HEK293T (cell line): Measurements from ENCODE around the gene ATP1B2.

Experiments used
- CTCF ChIA-PET: fragments of 350-600 bp; formaldehyde crosslinking; extraction: SDS; loops from one replicate; lab custom pipeline; 2021; ENCODE audit warnings: antibody characterized with exemption, inconsistent platforms; lab: Yijun Ruan, JAX
- POLR2A ChIA-PET: fragments of 350-600 bp; formaldehyde crosslinking; extraction: SDS; loops from one replicate; lab custom pipeline; 2020; ENCODE audit warnings: antibody characterized with exemption, inconsistent platforms; lab: Yijun Ruan, JAX
- DNase-seq: peaks from one replicate; pipeline ENCODE4 v3.0.0; 2012; ENCODE audit warnings: mixed read lengths; ENCODE audit errors: extremely low spot score
- ARNT ChIP-seq: fragments of 450-650 bp; IDR thresholded peaks from 2 replicates; pipeline ENCODE4 v1.6.1; 2017; ENCODE audit warnings: mild to moderate bottlenecking
- BHLHE40 ChIP-seq: fragments of 450-650 bp; IDR thresholded peaks from 2 replicates; pipeline ENCODE4 v1.6.1; 2016; ENCODE audit warnings: mild to moderate bottlenecking, moderate library complexity, borderline replicate concordance
- CTBP1 ChIP-seq: fragments of 450-650 bp; IDR thresholded peaks from 2 replicates; pipeline ENCODE4 v1.6.1; 2016; ENCODE audit warnings: borderline replicate concordance
- ELF4 ChIP-seq: fragments of 450-650 bp; IDR thresholded peaks from 2 replicates; pipeline ENCODE4 v1.6.1; 2017; ENCODE audit warnings: antibody characterized with exemption
- FOXA1 ChIP-seq: fragments of 450-650 bp; IDR thresholded peaks from 2 replicates; pipeline ENCODE4 v1.6.1; 2016; ENCODE audit warnings: mild to moderate bottlenecking
- FOXK2 ChIP-seq: fragments of 450-650 bp; IDR thresholded peaks from 2 replicates; pipeline ENCODE4 v1.6.1; 2016; ENCODE audit warnings: mild to moderate bottlenecking
- FOXM1 ChIP-seq: fragments of 450-650 bp; IDR thresholded peaks from 2 replicates; pipeline ENCODE4 v1.6.1; 2017; ENCODE audit warnings: mild to moderate bottlenecking, borderline replicate concordance
- HDGF ChIP-seq: fragments of 450-650 bp; IDR thresholded peaks from 2 replicates; pipeline ENCODE4 v1.6.1; 2017; ENCODE audit warnings: antibody characterized with exemption, borderline replicate concordance
- L3MBTL2 ChIP-seq: fragments of 450-650 bp; conservative IDR thresholded peaks from 2 replicates; pipeline ENCODE4 v1.6.1; 2016; ENCODE audit warnings: mild to moderate bottlenecking
- LEF1 ChIP-seq: fragments of 450-650 bp; IDR thresholded peaks from 2 replicates; pipeline ENCODE4 v1.6.1; 2017; ENCODE audit warnings: mild to moderate bottlenecking, borderline replicate concordance
- NFRKB ChIP-seq: fragments of 450-650 bp; IDR thresholded peaks from 2 replicates; pipeline ENCODE4 v1.6.1; 2016; ENCODE audit warnings: mild to moderate bottlenecking, moderate library complexity
- SP1 ChIP-seq: fragments of 450-650 bp; IDR thresholded peaks from 2 replicates; pipeline ENCODE4 v1.6.1; 2017
- SUZ12 ChIP-seq: fragments of 450-650 bp; IDR thresholded peaks from 2 replicates; pipeline ENCODE4 v1.6.1; 2016; ENCODE audit warnings: mild to moderate bottlenecking
- TARDBP ChIP-seq: fragments of 450-650 bp; IDR thresholded peaks from 2 replicates; pipeline ENCODE4 v1.6.1; 2016
- ZNF384 ChIP-seq: fragments of 450-650 bp; IDR thresholded peaks from 2 replicates; pipeline ENCODE4 v1.6.1; 2016
- TF ChIP-seq, protein P1 (sequence below): fragments of 450-650 bp; IDR thresholded peaks from 2 replicates; pipeline ENCODE4 v1.6.1; 2016

ATP1B2 gene

DNA sequence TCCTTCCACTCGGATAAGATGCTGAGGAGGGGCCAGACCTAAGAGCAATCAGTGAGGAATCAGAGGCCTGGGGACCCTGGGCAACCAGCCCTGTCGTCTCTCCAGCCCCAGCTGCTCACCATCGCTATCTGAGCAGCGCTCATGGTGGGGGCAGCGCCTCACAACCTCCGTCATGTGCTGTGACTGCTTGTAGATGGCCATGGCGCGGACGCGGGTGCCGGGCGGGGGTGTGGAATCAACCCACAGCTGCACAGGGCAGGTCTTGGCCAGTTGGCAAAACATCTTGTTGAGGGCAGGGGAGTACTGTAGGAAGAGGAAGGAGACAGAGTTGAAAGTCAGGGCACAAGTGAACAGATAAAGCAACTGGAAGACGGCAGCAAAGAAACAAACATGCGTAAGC is 24.2 kb downstream of the ATP1B2 start:
- POLR2A ChIA-PET, result interaction anchor here (1.0 to 1.2 kb wide), 2 partner anchors 8 to 12 kb away, joined by 3 to 4 read pairs; no protein-coding TSS in a partner anchor
- CTCF ChIA-PET, result no interaction called here
- TF ChIP-seq SP1 (no peak), FOXK2 (no peak), ELF4 (no peak), ZNF384 (no peak), CTBP1 (no peak), ARNT (no peak), FOXA1 (no peak), L3MBTL2 (no peak), HDGF (no peak), NFRKB (no peak), FOXM1 (no peak), TARDBP (no peak)
- TF ChIP-seq, protein P1, sequence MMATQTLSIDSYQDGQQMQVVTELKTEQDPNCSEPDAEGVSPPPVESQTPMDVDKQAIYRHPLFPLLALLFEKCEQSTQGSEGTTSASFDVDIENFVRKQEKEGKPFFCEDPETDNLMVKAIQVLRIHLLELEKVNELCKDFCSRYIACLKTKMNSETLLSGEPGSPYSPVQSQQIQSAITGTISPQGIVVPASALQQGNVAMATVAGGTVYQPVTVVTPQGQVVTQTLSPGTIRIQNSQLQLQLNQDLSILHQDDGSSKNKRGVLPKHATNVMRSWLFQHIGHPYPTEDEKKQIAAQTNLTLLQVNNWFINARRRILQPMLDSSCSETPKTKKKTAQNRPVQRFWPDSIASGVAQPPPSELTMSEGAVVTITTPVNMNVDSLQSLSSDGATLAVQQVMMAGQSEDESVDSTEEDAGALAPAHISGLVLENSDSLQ, result no peak
- peak; percentile 2 for DNase-seq

DNA sequence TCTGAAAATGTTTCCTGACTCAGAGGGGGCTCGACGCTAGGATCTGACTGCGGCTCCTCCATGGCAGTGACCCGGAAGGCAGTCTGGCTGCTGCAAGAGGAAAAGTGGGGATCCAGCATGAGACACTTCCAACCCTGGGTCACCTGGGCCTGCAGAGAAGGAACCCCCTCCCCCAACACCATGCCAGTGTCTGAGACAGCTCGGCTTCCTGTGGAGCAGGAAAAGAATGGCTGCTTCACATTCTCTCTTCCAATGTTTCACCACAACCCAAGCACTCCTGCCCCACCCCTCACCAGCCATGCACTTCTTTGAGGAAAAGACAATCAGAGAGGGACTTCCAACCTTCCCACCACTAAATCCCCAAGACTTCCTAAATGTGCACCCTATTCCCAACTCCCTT is 25.8 kb downstream of the ATP1B2 start:
- TF ChIP-seq, protein P1, result no peak
- TF ChIP-seq FOXM1, result no peak
- TF ChIP-seq ZNF384, result no peak
- no peak for TF ChIP-seq TARDBP
- TF ChIP-seq CTBP1, result no peak
- TF ChIP-seq L3MBTL2, result no peak
- CTCF ChIA-PET, result no interaction called here
- POLR2A ChIA-PET, result interaction anchor here (0.6 kb wide), 2 partner anchors 49 to 264 kb away, joined by 3 read pairs; no protein-coding TSS in a partner anchor
- DNase-seq, result peak; percentile 1

DNA sequence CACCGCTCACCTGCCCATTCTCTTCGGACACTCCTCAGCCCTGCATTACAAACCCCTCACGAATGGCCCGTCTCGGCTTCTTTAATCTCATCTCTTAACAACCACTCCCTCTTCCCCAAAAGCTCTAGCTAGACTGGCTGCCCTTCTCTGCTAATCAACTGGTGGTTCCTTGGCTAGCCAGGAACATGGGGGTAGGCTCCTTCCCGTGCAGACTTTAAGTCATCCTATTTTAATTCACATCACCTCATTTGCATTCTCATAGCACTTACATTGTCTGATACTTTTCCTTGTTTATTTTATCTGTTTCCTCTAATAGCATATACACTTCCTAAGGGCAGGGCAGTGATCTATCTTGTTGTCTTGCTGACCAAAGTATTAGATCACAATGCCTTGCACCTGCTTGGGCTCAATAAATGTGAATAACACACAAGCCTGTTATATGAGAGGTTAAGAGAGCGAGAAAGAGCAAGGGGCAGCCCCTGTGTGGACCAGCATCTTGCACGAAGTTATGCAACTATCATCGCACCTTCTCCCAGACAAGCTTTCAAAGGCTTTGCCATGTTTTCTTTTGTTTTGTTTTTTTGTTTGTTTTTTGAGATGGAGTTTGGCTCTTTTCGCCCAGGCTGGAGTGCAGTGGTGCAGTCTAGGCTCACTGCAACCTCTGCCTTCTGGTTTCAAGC is 26.8 kb downstream of the ATP1B2 start:
- no peak for DNase-seq
- TF ChIP-seq HDGF, result no peak
- TF ChIP-seq SP1, result no peak
- ChIA-PET CTCF (no interaction called here), POLR2A (interaction anchor here (0.6 to 1.8 kb wide), 2 partner anchors 10 to 263 kb away, joined by 3 to 7 read pairs; partner anchors contain the start of genes TP53 and WRAP53)

DNA sequence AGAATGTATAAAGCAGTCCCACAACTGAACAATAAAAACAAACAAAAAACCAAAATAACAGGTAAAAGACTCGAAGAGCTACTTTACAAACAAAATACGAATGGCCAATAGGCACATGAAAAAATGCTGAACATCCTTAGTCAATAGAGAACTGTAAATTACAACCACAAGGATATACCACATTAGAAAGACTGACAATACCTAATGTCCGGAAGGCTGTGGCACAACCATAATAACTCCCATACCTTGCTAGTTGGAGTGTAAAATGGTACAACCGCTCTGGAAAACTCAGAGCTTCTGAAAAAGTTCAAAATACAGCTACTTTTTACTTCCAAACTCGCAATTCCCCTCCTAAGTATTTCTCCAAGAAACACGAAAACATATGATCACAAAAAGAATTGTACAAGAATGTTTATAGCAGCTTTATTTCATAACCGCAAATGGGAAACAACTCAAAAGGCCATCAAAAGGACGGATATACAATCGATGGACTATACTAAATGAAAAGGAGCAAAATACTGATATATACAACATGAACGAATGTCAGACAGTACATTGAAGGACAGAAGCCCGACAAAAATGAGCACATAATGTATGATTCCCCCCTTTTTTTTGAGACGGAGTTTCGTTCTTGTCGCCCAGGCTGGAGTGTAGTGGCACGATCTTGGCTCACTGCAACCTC is 34.3 kb downstream of the ATP1B2 start:
- no peak for DNase-seq
- ChIA-PET POLR2A (interaction anchor here (1.7 to 7.9 kb wide), 7 partner anchors 14 to 281 kb away, joined by 4 to 236 read pairs (median 23); partner anchors contain the start of genes ATP1B2, MPDU1, SAT2 and SHBG), CTCF (interaction anchor here (0.5 kb wide), 1 partner anchor 105 kb away, joined by 4 read pairs; the partner anchor contains the start of gene CD68)

DNA sequence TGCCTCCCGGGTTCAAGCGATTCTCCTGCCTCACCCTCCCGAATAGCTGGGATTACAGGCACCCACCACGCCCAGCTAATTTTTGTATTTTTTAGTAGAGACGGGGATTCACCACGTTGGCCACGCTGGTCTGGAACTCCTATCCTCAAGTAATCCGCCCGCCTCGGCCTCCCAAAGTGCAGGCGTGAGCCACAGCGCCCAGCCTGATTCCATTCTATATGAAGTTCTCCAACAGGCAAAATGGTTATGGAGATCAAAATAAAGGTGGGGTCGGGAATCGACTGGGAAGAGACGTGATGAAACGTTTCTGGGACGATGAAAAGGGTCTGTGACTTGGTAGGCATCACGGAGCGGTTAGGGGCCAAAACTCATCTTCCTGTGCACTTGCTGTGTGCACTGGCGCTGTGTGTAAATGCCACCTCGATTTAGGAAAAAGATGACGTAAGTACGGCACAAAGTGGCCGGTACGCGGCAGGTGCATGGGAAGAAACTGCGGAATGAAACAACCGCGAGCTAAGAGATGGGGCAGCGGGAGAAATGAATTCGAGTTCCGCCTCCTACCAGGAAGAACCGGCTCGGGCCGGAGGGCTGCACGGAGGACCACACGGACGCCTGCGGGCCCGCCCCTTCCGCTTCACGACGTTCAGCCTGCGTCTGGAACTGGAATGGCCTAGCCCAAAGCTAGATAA is 35.0 kb downstream of the ATP1B2 start:
- CTCF ChIA-PET, result interaction anchor here (0.5 to 6.0 kb wide), 4 partner anchors 13 to 52 kb away, joined by 3 to 81 read pairs (median 3); partner anchors contain the start of gene SHBG
- DNase-seq, result peak; percentile 84
- POLR2A ChIA-PET, result interaction anchor here (0.6 to 7.9 kb wide), 25 partner anchors 11 to 356 kb away, joined by 3 to 236 read pairs (median 10); partner anchors contain the start of genes ATP1B2, DNAH2, EFNB3 and FXR2
- TF ChIP-seq BHLHE40 (no peak), SUZ12 (no peak), FOXA1 (no peak), ARNT (no peak), NFRKB (no peak), CTBP1 (0 out of 2 replicates have a peak, but pooled peaks have one; percentile 21), ELF4 (no peak; the same call in 1 of the 2 replicates), HDGF (no peak), SP1 (no peak; the same call in 1 of the 2 replicates), TARDBP (no peak), L3MBTL2 (peak; percentile 55)
- TF ChIP-seq, protein P1, result no peak

More for the DNA sequence above, 34.3 kb downstream of the ATP1B2 start:
- TF ChIP-seq FOXM1 (no peak), NFRKB (no peak), ARNT (no peak), BHLHE40 (no peak), FOXK2 (no peak), CTBP1 (no peak), LEF1 (no peak), TARDBP (no peak), ELF4 (no peak), SUZ12 (no peak), L3MBTL2 (no peak), HDGF (no peak), SP1 (no peak), FOXA1 (no peak), ZNF384 (no peak)
- TF ChIP-seq, protein P1, result no peak
